CD14-positive monocyte (primary cell): ENCODE data around the gene TMUB2. TPM values are rescaled to one million over a fixed set of nuclear protein-coding genes. Genes with fewer than 3 reads are reported as not detected.
"Not testable (repeated sequence)": the region's sequence is repeated elsewhere in the genome, so short reads cannot be mapped to it uniquely, and the experiment has no call there.

Experiments used
- DNase-seq, 3 donors: peaks; one replicate each; pipeline ENCODE4 v3.0.0-alpha.2; 2011 to 2022
- H2AFZ ChIP-seq: 2 replicates; pipeline ENCODE4 v1.6.0; 2012; ENCODE audit warnings: mild to moderate bottlenecking, low read depth, low read length, inconsistent platforms; ENCODE audit not compliant: insufficient read depth, poor library complexity, severe bottlenecking
- H3K27ac ChIP-seq, 2 donors: 1 replicate in 1 of 2; 2 replicates in 1 of 2; pipeline ENCODE4 v1.5.1; 2012 to 2013; ENCODE audit warnings: low read length in 2 of 2, control low read depth in 1 of 2, inconsistent platforms in 1 of 2, low read depth in 1 of 2, mild to moderate bottlenecking in 1 of 2
- H3K27me3 ChIP-seq, 2 donors: one replicate each; pipeline versions ENCODE4 v1.6.0 to v1.6.1; 2011 to 2013; ENCODE audit warnings: low read length in 2 of 2; ENCODE audit not compliant: control insufficient read depth in 2 of 2, insufficient read depth in 2 of 2
- H3K36me3 ChIP-seq, 2 donors: replicated peaks in 1 of 2; 1 replicate in 1 of 2; 2 replicates in 1 of 2; pipeline versions ENCODE4 v1.5.1 to v1.6.1; 2012 to 2013; ENCODE audit warnings: low read length in 2 of 2, control low read depth in 1 of 2, inconsistent platforms in 1 of 2, mild to moderate bottlenecking in 1 of 2; ENCODE audit not compliant: insufficient read depth in 2 of 2, control insufficient read depth in 1 of 2
- H3K4me1 ChIP-seq, 2 donors: 1 replicate in 1 of 2; 2 replicates in 1 of 2; pipeline versions ENCODE4 v1.5.1 to v1.6.1; 2012 to 2013; ENCODE audit warnings: low read length in 2 of 2, control low read depth in 1 of 2, inconsistent platforms in 1 of 2, mild to moderate bottlenecking in 1 of 2, moderate library complexity in 1 of 2; ENCODE audit not compliant: insufficient read depth in 2 of 2, control insufficient read depth in 1 of 2
- H3K4me2 ChIP-seq: replicated peaks from 2 replicates; pipeline ENCODE3; 2012; ENCODE audit warnings: low read length, moderate library complexity, mild to moderate bottlenecking; ENCODE audit not compliant: poor library complexity, severe bottlenecking; ENCODE audit errors: extremely low read depth
- H3K4me3 ChIP-seq, 3 experiments: fragments of 200-600 bp in 1 of 3; sonication (generic) in 1 of 3; replicated peaks in 1 of 3; 1 replicate in 2 of 3; 2 replicates in 1 of 3; pipeline ENCODE4 v1.5.1; 2011 to 2013; ENCODE audit warnings: low read length in 3 of 3, mild to moderate bottlenecking in 3 of 3, control low read depth in 2 of 3, low read depth in 2 of 3, inconsistent platforms in 1 of 3, moderate library complexity in 1 of 3
- H3K79me2 ChIP-seq: 2 replicates; pipeline ENCODE4 v1.6.0; 2012; ENCODE audit warnings: mild to moderate bottlenecking, control low read depth, inconsistent platforms, low read length, moderate library complexity; ENCODE audit not compliant: insufficient read depth
- H3K9ac ChIP-seq: 2 replicates; pipeline ENCODE4 v1.6.0; 2017; ENCODE audit warnings: low read length, mild to moderate bottlenecking; ENCODE audit not compliant: insufficient read depth, poor library complexity, severe bottlenecking
- H3K9me3 ChIP-seq, 2 donors: replicated peaks in 1 of 2; 1 replicate in 1 of 2; 2 replicates in 1 of 2; pipeline versions ENCODE4 v1.5.1 to v1.6.1; 2012 to 2013; ENCODE audit warnings: low read length in 2 of 2, control low read depth in 1 of 2; ENCODE audit not compliant: control insufficient read depth in 1 of 2, insufficient read depth in 1 of 2
- H4K20me1 ChIP-seq: 2 replicates; pipeline ENCODE4 v1.6.0; 2012; ENCODE audit warnings: mild to moderate bottlenecking, low read length, control low read depth, moderate library complexity; ENCODE audit not compliant: insufficient read depth
- H3K27ac Mint-ChIP-seq, 7 donors: one replicate each; pipeline ENCODE4 v1.8.0; 2020; ENCODE audit warnings: mild to moderate bottlenecking in 7 of 7, mixed read lengths in 7 of 7, moderate library complexity in 6 of 7, inconsistent platforms in 2 of 7
- H3K27me3 Mint-ChIP-seq, 3 donors: one replicate each; pipeline ENCODE4 v1.8.0; 2021 to 2022; ENCODE audit warnings: low read depth in 3 of 3, mild to moderate bottlenecking in 3 of 3, mixed read lengths in 3 of 3, moderate library complexity in 3 of 3, inconsistent platforms in 1 of 3
- H3K36me3 Mint-ChIP-seq, 2 donors: one replicate each; pipeline ENCODE4 v1.8.0; 2020; ENCODE audit warnings: mixed read lengths in 2 of 2, inconsistent platforms in 1 of 2, mild to moderate bottlenecking in 1 of 2
- H3K4me1 Mint-ChIP-seq: one replicate; pipeline ENCODE4 v1.8.0; 2020; ENCODE audit warnings: mild to moderate bottlenecking, mixed read lengths
- H3K4me3 Mint-ChIP-seq, 2 donors: one replicate each; pipeline ENCODE4 v1.8.0; 2020; ENCODE audit warnings: mild to moderate bottlenecking in 2 of 2, mixed read lengths in 2 of 2, moderate library complexity in 1 of 2
- H3K9me3 Mint-ChIP-seq, 7 donors: one replicate each; pipeline ENCODE4 v1.8.0; 2020 to 2022; ENCODE audit warnings: mixed read lengths in 7 of 7, mild to moderate bottlenecking in 6 of 7, moderate library complexity in 6 of 7, inconsistent platforms in 2 of 7
- CTCF ChIP-seq: fragments of 200-600 bp; IDR thresholded peaks from one replicate; pipeline ENCODE4 v1.8.0; 2022; ENCODE audit warnings: antibody characterized with exemption, mild to moderate bottlenecking
- WGBS: methylation state at CpG from one replicate; pipeline ENCODE4 v1.1.5; 2013; ENCODE audit warnings: missing lambda C conversion rate; ENCODE audit not compliant: insufficient coverage; 5-methylcytosine and 5-hydroxymethylcytosine counted together
- intact Hi-C, 2 donors: fragments of 100-400 bp; cut with micrococcal nuclease; formaldehyde crosslinking; loops; one replicate each; pipeline versions ENCODE4 v1.15.0 to v1.15.1; 2023
- polyA plus RNA-seq, 3 donors: library from polyadenylated mRNA; depleted of rRNA in 1 of 3; unstranded in 2 of 3; stranded (reverse) in 1 of 3; fragments of 300-500 nt in 2 of 3; fragments of >200 nt in 1 of 3; fragmentation: Illumina TruSeq in 2 of 3; gene quantifications; 1 replicate in 2 of 3; 2 replicates in 1 of 3; pipeline ENCODE4 v1.2.3, GENCODE V29; 2012 to 2021

TMUB2 gene
- polyA plus RNA-seq, 3 donors = 41.3 to 118 (median 41.7) TPM

GRCh38 chr17:44236444-44236991 is 49.7 kb downstream of the TMUB2 start:
- Histone ChIP-seq H3K79me2 (no peaks in the 10 kb centered on the region), H2AFZ (no peak overlapping the region)

GRCh38 chr17:44237886-44238285 is 51.1 kb downstream of the TMUB2 start:
- H3K36me3 Mint-ChIP-seq, H3K4me1 Mint-ChIP-seq, H3K4me3 Mint-ChIP-seq, H4K20me1 ChIP-seq, H3K36me3 ChIP-seq, H3K27me3 Mint-ChIP-seq, H3K27me3 ChIP-seq, H3K9ac ChIP-seq, DNase-seq, H3K9me3 Mint-ChIP-seq, intact Hi-C loops, H3K9me3 ChIP-seq, H3K79me2 ChIP-seq, H3K27ac ChIP-seq, H3K4me2 ChIP-seq, H3K4me1 ChIP-seq, H2AFZ ChIP-seq, H3K27ac Mint-ChIP-seq, H3K4me3 ChIP-seq: not testable (repeated sequence)
- no CpG with 5 or more reads among the region's 28 CpGs for WGBS

More at GRCh38 chr17:44236444-44236991, 49.7 kb downstream of the TMUB2 start:
- H3K27me3 ChIP-seq = no peaks in the 10 kb centered on the region
- DNase-seq = no peak
- H3K4me1 Mint-ChIP-seq = peaks cover 8% of the 10 kb centered on the region
- H3K4me3 Mint-ChIP-seq = no peak overlapping the region
- intact Hi-C loops = no loop called here
- WGBS = no CpG with 5 or more reads among the region's 5 CpGs
- peaks cover 0 to 3% of the 10 kb centered on the region in 2 donors for H3K4me1 ChIP-seq
- no peak overlapping the region for H3K27ac ChIP-seq
- no peaks in the 10 kb centered on the region for H3K36me3 Mint-ChIP-seq
- H3K9ac ChIP-seq = no peak overlapping the region
- no peak overlapping the region for H3K27ac Mint-ChIP-seq
- H3K27me3 Mint-ChIP-seq = peaks cover 3 to 7% (median 5%) of the 10 kb centered on the region in 3 donors
- no peaks in the 10 kb centered on the region for H3K36me3 ChIP-seq
- no peak overlapping the region for H3K4me2 ChIP-seq
- TF ChIP-seq CTCF = no peak
- no peaks in the 10 kb centered on the region for H3K9me3 ChIP-seq
- H4K20me1 ChIP-seq = no peaks in the 10 kb centered on the region
- H3K9me3 Mint-ChIP-seq = peaks cover 0 to 3% (median 0%) of the 10 kb centered on the region in 7 donors
- H3K4me3 ChIP-seq = no peak overlapping the region
